HEK293 (cell line): ENCODE measurements around the gene ATP5ME.

Experiments used
- CTCF ChIA-PET: fragments of 350-600 bp; formaldehyde crosslinking; extraction: SDS; loops from one replicate; lab custom pipeline; 2021; ENCODE audit warnings: antibody characterized with exemption; lab: Yijun Ruan, JAX
- POLR2A ChIA-PET: fragments of 300-600 bp; formaldehyde crosslinking; extraction: SDS; loops from one replicate; lab custom pipeline; 2020; ENCODE audit warnings: antibody characterized with exemption, inconsistent platforms; lab: Yijun Ruan, JAX
- H3K27ac ChIP-seq: fragments of 200-500 bp; sonication (Bioruptor generic); 2 replicates; pipeline ENCODE4 v1.5.1; 2014; ENCODE audit warnings: low read depth, low read length, control low read depth, inconsistent platforms; ENCODE audit errors: extremely low read depth
- H3K36me3 ChIP-seq, 2 experiments: fragments of 200-500 bp in 1 of 2; sonication (Bioruptor generic) in 1 of 2; 1 replicate in 1 of 2; 2 replicates in 1 of 2; pipeline ENCODE4 v1.5.1; 2014 to 2017; ENCODE audit warnings: inconsistent platforms in 2 of 2, low read length in 2 of 2; ENCODE audit not compliant: control insufficient read depth in 2 of 2, insufficient read depth in 1 of 2
- H3K4me1 ChIP-seq: fragments of 200-500 bp; sonication (Bioruptor generic); 2 replicates; pipeline ENCODE4 v1.5.1; 2014; ENCODE audit warnings: mild to moderate bottlenecking, low read length, inconsistent platforms; ENCODE audit not compliant: control insufficient read depth, insufficient read depth
- H3K4me3 ChIP-seq: 2 replicates; pipeline ENCODE4 v1.5.1; 2011; ENCODE audit warnings: low read depth, mild to moderate bottlenecking, control low read depth, low read length, moderate library complexity
- H3K9me3 ChIP-seq: fragments of 200-500 bp; sonication (Bioruptor generic); 2 replicates; pipeline ENCODE4 v1.5.1; 2014; ENCODE audit warnings: low read depth, low read length, inconsistent platforms; ENCODE audit not compliant: control insufficient read depth, insufficient read depth
- GLIS1 ChIP-seq: fragments of 450-650 bp; formaldehyde crosslinking; IDR thresholded peaks from 2 replicates; pipeline ENCODE4 v1.5.1; 2016; ENCODE audit warnings: missing biosample characterization, missing genetic modification characterization
- HOXC10 ChIP-seq: sonication (generic); formaldehyde crosslinking; IDR thresholded peaks from 2 replicates; pipeline ENCODE4 v1.8.1; 2023; ENCODE audit warnings: mild to moderate bottlenecking, missing genetic modification reagents
- PBX3 ChIP-seq: sonication (generic); formaldehyde crosslinking; IDR thresholded peaks from 2 replicates; pipeline ENCODE4 v1.8.1; 2022; ENCODE audit warnings: mild to moderate bottlenecking, moderate library complexity, missing genetic modification reagents
- SCRT1 ChIP-seq: fragments of 450-650 bp; formaldehyde crosslinking; IDR thresholded peaks from 2 replicates; pipeline ENCODE4 v1.5.1; 2016; ENCODE audit warnings: missing biosample characterization, missing genetic modification characterization, borderline replicate concordance
- ZBTB49 ChIP-seq: fragments of 450-650 bp; formaldehyde crosslinking; IDR thresholded peaks from 2 replicates; pipeline ENCODE4 v1.5.1; 2016; ENCODE audit warnings: missing biosample characterization, missing genetic modification characterization, low read depth
- ZNF146 ChIP-seq: fragments of 450-650 bp; formaldehyde crosslinking; IDR thresholded peaks from 2 replicates; pipeline ENCODE4 v1.5.1; 2016; ENCODE audit warnings: missing biosample characterization, missing genetic modification characterization
- ZNF19 ChIP-seq: fragments of 450-650 bp; formaldehyde crosslinking; IDR thresholded peaks from 2 replicates; pipeline ENCODE4; 2016; ENCODE audit warnings: missing biosample characterization, missing genetic modification characterization, low read depth
- ZNF202 ChIP-seq: fragments of 450-650 bp; formaldehyde crosslinking; IDR thresholded peaks from 2 replicates; pipeline ENCODE4 v1.5.1; 2016; ENCODE audit warnings: missing biosample characterization, missing genetic modification characterization, borderline replicate concordance
- ZNF223 ChIP-seq: fragments of 450-650 bp; formaldehyde crosslinking; IDR thresholded peaks from 2 replicates; pipeline ENCODE4 v1.5.1; 2016; ENCODE audit warnings: missing biosample characterization, missing genetic modification characterization
- ZNF26 ChIP-seq: fragments of 450-650 bp; formaldehyde crosslinking; IDR thresholded peaks from 2 replicates; pipeline ENCODE4 v1.5.1; 2016; ENCODE audit warnings: missing biosample characterization, missing genetic modification characterization
- ZNF311 ChIP-seq: fragments of 450-650 bp; formaldehyde crosslinking; IDR thresholded peaks from 2 replicates; pipeline ENCODE4 v1.5.1; 2017; ENCODE audit warnings: missing biosample characterization, missing genetic modification characterization, borderline replicate concordance
- ZNF335 ChIP-seq: fragments of 450-650 bp; formaldehyde crosslinking; conservative IDR thresholded peaks from 2 replicates; pipeline ENCODE4 v1.5.1; 2016; ENCODE audit warnings: missing biosample characterization, missing genetic modification characterization
- ZNF423 ChIP-seq: fragments of 450-650 bp; formaldehyde crosslinking; IDR thresholded peaks from 2 replicates; pipeline ENCODE4 v1.5.1; 2016; ENCODE audit warnings: missing biosample characterization, missing genetic modification characterization
- ZNF449 ChIP-seq: fragments of 450-650 bp; formaldehyde crosslinking; IDR thresholded peaks from 2 replicates; pipeline ENCODE4 v1.5.1; 2017; ENCODE audit warnings: missing biosample characterization, mild to moderate bottlenecking, missing genetic modification characterization, moderate library complexity
- ZNF521 ChIP-seq: fragments of 450-650 bp; formaldehyde crosslinking; IDR thresholded peaks from 2 replicates; pipeline ENCODE4 v1.5.1; 2017; ENCODE audit warnings: missing biosample characterization, mild to moderate bottlenecking, missing genetic modification characterization
- ZNF548 ChIP-seq: fragments of 450-650 bp; formaldehyde crosslinking; IDR thresholded peaks from 2 replicates; pipeline ENCODE4 v1.5.1; 2016; ENCODE audit warnings: missing biosample characterization, missing genetic modification characterization
- ZNF596 ChIP-seq: fragments of 450-650 bp; IDR thresholded peaks from 2 replicates; pipeline ENCODE4 v1.5.0; 2018; ENCODE audit warnings: missing biosample characterization, mild to moderate bottlenecking, missing genetic modification characterization, moderate library complexity
- ZNF600 ChIP-seq: fragments of 450-650 bp; formaldehyde crosslinking; IDR thresholded peaks from 2 replicates; pipeline ENCODE4 v1.5.1; 2016; ENCODE audit warnings: missing biosample characterization, missing genetic modification characterization
- ZNF664 ChIP-seq: fragments of 450-650 bp; formaldehyde crosslinking; IDR thresholded peaks from 2 replicates; pipeline ENCODE4 v1.5.1; 2016; ENCODE audit warnings: missing biosample characterization, missing genetic modification characterization
- ZNF701 ChIP-seq: fragments of 450-650 bp; formaldehyde crosslinking; IDR thresholded peaks from 2 replicates; pipeline ENCODE4 v1.5.1; 2016; ENCODE audit warnings: missing biosample characterization, missing genetic modification characterization
- ZNF768 ChIP-seq: fragments of 450-650 bp; formaldehyde crosslinking; IDR thresholded peaks from 2 replicates; pipeline ENCODE4 v1.5.1; 2018; ENCODE audit warnings: missing biosample characterization, mild to moderate bottlenecking, missing genetic modification characterization
- ZNF791 ChIP-seq: fragments of 450-650 bp; formaldehyde crosslinking; IDR thresholded peaks from 2 replicates; pipeline ENCODE4 v1.5.1; 2016; ENCODE audit warnings: missing biosample characterization, missing genetic modification characterization
- ZSCAN5A ChIP-seq: fragments of 450-650 bp; formaldehyde crosslinking; IDR thresholded peaks from 2 replicates; pipeline ENCODE4 v1.5.1; 2016; ENCODE audit warnings: missing biosample characterization, missing genetic modification characterization

Gene ATP5ME

GRCh38 chr4:663438-664428 lies 10.3 kb downstream of the ATP5ME start:
- Histone ChIP-seq H3K4me1 (no peaks in the 10 kb centered on the region), H3K9me3 (no peaks in the 10 kb centered on the region), H3K4me3 (no peak overlapping the region), H3K36me3 (no peaks in the 10 kb centered on the region), H3K27ac (no peak overlapping the region)
- POLR2A ChIA-PET: interaction anchor here (0.6 to 1.1 kb wide), 2 partner anchors 10 to 48 kb away, joined by 3 to 4 read pairs; partner anchors contain the start of genes ATP5ME and MYL5
- TF ChIP-seq PBX3 (CRISPR knock-in tag) (no peak), ZNF548 (tag by site-specific recombination) (no peak), ZNF311 (no peak), ZSCAN5A (no peak), ZNF768 (no peak), ZNF600 (tag by site-specific recombination) (no peak), ZNF202 (no peak), ZNF423 (tag by site-specific recombination) (no peak), GLIS1 (tag by site-specific recombination) (no peak)
- TF ChIP-seq, all 188 proteins: peak for 0
- CTCF ChIA-PET: no interaction called here

GRCh38 chr4:663046-663437 lies 11.0 kb downstream of the ATP5ME start:
- ChIA-PET CTCF (no interaction called here), POLR2A (no interaction called here)
- no peak overlapping the region for H3K27ac ChIP-seq
- H3K36me3 ChIP-seq: no peaks in the 10 kb centered on the region
- no peaks in the 10 kb centered on the region for H3K9me3 ChIP-seq
- H3K4me1 ChIP-seq: no peaks in the 10 kb centered on the region
- H3K4me3 ChIP-seq: no peak overlapping the region
- no peak for TF ChIP-seq ZNF449 (tag by site-specific recombination)
- no peak for TF ChIP-seq ZNF701
- TF ChIP-seq ZBTB49 (tag by site-specific recombination): no peak
- TF ChIP-seq ZNF521: no peak
- no peak for TF ChIP-seq HOXC10
- no peak for TF ChIP-seq ZNF335
- TF ChIP-seq ZNF223 (tag by site-specific recombination): no peak
- no peak for TF ChIP-seq ZNF26 (tag by site-specific recombination)
- no peak for TF ChIP-seq ZNF146
- no peak for TF ChIP-seq ZNF19 (tag by site-specific recombination)
- TF ChIP-seq ZNF596 (tag by site-specific recombination): no peak
- no peak for TF ChIP-seq ZNF664 (tag by site-specific recombination)
- no peak for TF ChIP-seq SCRT1 (tag by site-specific recombination)
- no peak for TF ChIP-seq ZNF791 (tag by site-specific recombination)
